Fibroblast of gingiva (primary cell): ENCODE data around the gene ANKRD2.
A peak's percentile ranks its signal among the peaks of the same experiment; 100 is the strongest.
"Not testable (repeated sequence)": the region's sequence is repeated elsewhere in the genome, so short reads cannot be mapped to it uniquely, and the experiment has no call there.

ENCODE experiments used
- DNase-seq: peaks from one replicate; pipeline ENCODE4 v3.0.0-alpha.2; 2011; ENCODE audit warnings: low read depth

ANKRD2 gene

GRCh38 chr10:97572214-97572989 is at the start of gene ANKRD2:
Gene ANKRD2, plus strand, starts transcription at chr10:97572779. Its CDS starts 10 bp downstream, at chr10:97572789.
- DNase-seq: peak; percentile 70

- no peak for DNase-seq
Observed at GRCh38 chr10:97522937-97523336, 49.6 kb upstream of the ANKRD2 start.

- DNase-seq: no peak
Observed at GRCh38 chr10:97525086-97525485, 47.5 kb upstream of the ANKRD2 start.

- DNase-seq: no peak
Observed at GRCh38 chr10:97525683-97526110, 46.9 kb upstream of the ANKRD2 start.

GRCh38 chr10:97528876-97529275 is 43.7 kb upstream of the ANKRD2 start:
- not testable (repeated sequence) for DNase-seq

- DNase-seq: no peak
Observed at GRCh38 chr10:97529685-97530465, 42.7 kb upstream of the ANKRD2 start.

- no peak for DNase-seq
Observed at GRCh38 chr10:97531401-97531986, 41.1 kb upstream of the ANKRD2 start.

- peak; percentile 94 for DNase-seq
Observed at GRCh38 chr10:97532935-97533671, 39.5 kb upstream of the ANKRD2 start.

- DNase-seq: no peak
Observed at GRCh38 chr10:97533888-97534287, 38.7 kb upstream of the ANKRD2 start.

GRCh38 chr10:97534746-97535367 is 37.7 kb upstream of the ANKRD2 start:
- no peak for DNase-seq

- DNase-seq: no peak
Observed at GRCh38 chr10:97537186-97537869, 35.3 kb upstream of the ANKRD2 start.

- no peak for DNase-seq
Observed at GRCh38 chr10:97538411-97538810, 34.2 kb upstream of the ANKRD2 start.

- DNase-seq: no peak
Observed at GRCh38 chr10:97538839-97539238, 33.7 kb upstream of the ANKRD2 start.

- peak; percentile 94 for DNase-seq
Observed at GRCh38 chr10:97539523-97540200, 32.9 kb upstream of the ANKRD2 start.

GRCh38 chr10:97540669-97541500 is 31.7 kb upstream of the ANKRD2 start:
- DNase-seq: peak; percentile 26

GRCh38 chr10:97542169-97543024 is 30.2 kb upstream of the ANKRD2 start:
- DNase-seq: peak; percentile 91

- peak; percentile 82 for DNase-seq
Observed at GRCh38 chr10:97543025-97543546, 29.5 kb upstream of the ANKRD2 start.
